Measurements from ENCODE around the gene PLSCR4.

Gene PLSCR4

GRCh38 chr3:146145642-146146041 lies 105.3 kb downstream of the PLSCR4 start:
- H3K27ac ChIP-seq (ENCODE audit: insufficient read depth in 1 of 2, low read depth in 1 of 2, low read length in 2 of 2, poor library complexity in 1 of 2, severe bottlenecking in 2 of 2): no peak overlapping the region
- H3K36me3 ChIP-seq (ENCODE audit: control insufficient read depth in 4 of 4, insufficient read depth in 4 of 4, low read length in 3 of 4): no peaks in the 10 kb centered on the region
- ChIA-PET CTCF (interaction anchor here (0.9 to 1.1 kb wide), 2 partner anchors 11 to 14 kb away, joined by 3 read pairs; no protein-coding TSS in a partner anchor), POLR2A (no interaction called here)
- no peaks in the 10 kb centered on the region for H3K27me3 ChIP-seq (replicated peaks in 2 of 5; ENCODE audit: control insufficient read depth in 4 of 5, insufficient read depth in 5 of 5, low read length in 4 of 5)
- DNase-seq: no peak
- H3K4me3 ChIP-seq (ENCODE audit: control insufficient read depth in 1 of 7, extremely low read depth in 1 of 7, insufficient read depth in 4 of 7, low read depth in 2 of 7, low read length in 6 of 7): no peak overlapping the region
- H3K4me1 ChIP-seq (ENCODE audit: control extremely low read depth in 1 of 4, control insufficient read depth in 4 of 4, insufficient read depth in 4 of 4, low read length in 3 of 4): peaks cover 0 to 2% (median 0%) of the 10 kb centered on the region in 4 experiments
- H3K9me3 ChIP-seq (ENCODE audit: control extremely low read depth in 1 of 5, control insufficient read depth in 4 of 5, insufficient read depth in 2 of 5, low read depth in 1 of 5, low read length in 4 of 5): no peaks in the 10 kb centered on the region
- no CpG with 5 or more reads among the region's 1 CpG for WGBS (ENCODE audit: insufficient coverage)

- H3K27ac ChIP-seq (ENCODE audit: insufficient read depth in 1 of 2, low read depth in 1 of 2, low read length in 2 of 2, poor library complexity in 1 of 2, severe bottlenecking in 2 of 2): no peak overlapping the region
- ChIA-PET CTCF (interaction anchor here (0.8 to 1.2 kb wide), 3 partner anchors 14 to 46 kb away, joined by 3 read pairs; partner anchors contain the start of gene PLOD2), POLR2A (no interaction called here)
- no peaks in the 10 kb centered on the region for H3K9me3 ChIP-seq (ENCODE audit: control extremely low read depth in 1 of 5, control insufficient read depth in 4 of 5, insufficient read depth in 2 of 5, low read depth in 1 of 5, low read length in 4 of 5)
- no peaks in the 10 kb centered on the region for H3K4me1 ChIP-seq (ENCODE audit: control extremely low read depth in 1 of 4, control insufficient read depth in 4 of 4, insufficient read depth in 4 of 4, low read length in 3 of 4)
- DNase-seq: no peak
- H3K4me3 ChIP-seq (ENCODE audit: control insufficient read depth in 1 of 7, extremely low read depth in 1 of 7, insufficient read depth in 4 of 7, low read depth in 2 of 7, low read length in 6 of 7): no peak overlapping the region
- WGBS (ENCODE audit: insufficient coverage): 100% methylated on average over 1 of the region's 3 CpGs
- H3K36me3 ChIP-seq (ENCODE audit: control insufficient read depth in 4 of 4, insufficient read depth in 4 of 4, low read length in 3 of 4): no peaks in the 10 kb centered on the region
- H3K27me3 ChIP-seq (replicated peaks in 2 of 5; ENCODE audit: control insufficient read depth in 4 of 5, insufficient read depth in 5 of 5, low read length in 4 of 5): no peaks in the 10 kb centered on the region
Observed at GRCh38 chr3:146142757-146143156, 108.1 kb downstream of the PLSCR4 start.

Measured in common myeloid progenitor, CD34-positive (primary cell).